Neural cell (in vitro differentiated cells): ENCODE results near the gene SNX22. TPM values are rescaled to one million over a fixed set of nuclear protein-coding genes. Genes with fewer than 3 reads are reported as not detected.

Experiments used
- H2AFZ ChIP-seq: fragments of 200-600, 300-800 bp; sonication (generic), shearing (Covaris generic); 2 replicates; pipeline ENCODE4 v1.6.0; 2014; ENCODE audit warnings: low read depth, mild to moderate bottlenecking, antibody characterized with exemption, low read length, moderate library complexity
- H3F3A ChIP-seq: fragments of 200-600 bp; shearing (Covaris generic); 2 replicates; pipeline ENCODE4 v1.6.1; 2016; ENCODE audit warnings: mild to moderate bottlenecking, moderate library complexity, mixed read lengths, antibody characterized with exemption, low read length; ENCODE audit not compliant: insufficient read depth, poor library complexity, severe bottlenecking
- H3K27ac ChIP-seq: fragments of 200-600, 300-800 bp; sonication (generic), shearing (Covaris generic); 2 replicates; pipeline ENCODE4 v1.5.1; 2014; ENCODE audit warnings: mild to moderate bottlenecking, low read length, moderate library complexity
- H3K27me3 ChIP-seq: fragments of 300-800, 200-600 bp; sonication (generic), shearing (Covaris generic); 2 replicates; pipeline ENCODE4 v1.6.0; 2014; ENCODE audit warnings: mild to moderate bottlenecking, low read depth, low read length, moderate library complexity; ENCODE audit not compliant: insufficient read depth
- H3K36me3 ChIP-seq: fragments of 300-800, 200-600 bp; sonication (generic), shearing (Covaris generic); 2 replicates; pipeline ENCODE4 v1.5.1; 2014; ENCODE audit warnings: mild to moderate bottlenecking, antibody characterized with exemption, low read length, moderate library complexity; ENCODE audit not compliant: insufficient read depth
- H3K4me2 ChIP-seq: fragments of 300-800, 200-600 bp; sonication (generic), shearing (Covaris generic); 2 replicates; pipeline ENCODE4 v1.6.0; 2014; ENCODE audit warnings: mild to moderate bottlenecking, low read length
- H3K4me3 ChIP-seq: fragments of 300-800, 200-600 bp; sonication (generic), shearing (Covaris generic); 2 replicates; pipeline ENCODE4 v1.5.1; 2014; ENCODE audit warnings: mild to moderate bottlenecking, low read length, moderate library complexity
- H3K79me2 ChIP-seq: fragments of 200-600 bp; shearing (Covaris generic); replicated peaks from 2 replicates; pipeline ENCODE4 v1.6.0; 2014; ENCODE audit warnings: mild to moderate bottlenecking, low read length, moderate library complexity; ENCODE audit not compliant: insufficient read depth
- H3K9ac ChIP-seq: fragments of 300-800, 200-600 bp; sonication (generic), shearing (Covaris generic); 2 replicates; pipeline ENCODE4 v1.6.1; 2016; ENCODE audit warnings: mild to moderate bottlenecking, low read length, mixed read lengths
- H3K9me2 ChIP-seq: fragments of 200-600 bp; shearing (Covaris generic); 2 replicates; pipeline ENCODE4 v1.6.1; 2016; ENCODE audit warnings: mild to moderate bottlenecking, low read length, mixed read lengths; ENCODE audit not compliant: insufficient read depth
- H3K9me3 ChIP-seq: fragments of 200-600, 300-800 bp; sonication (generic), shearing (Covaris generic); 2 replicates; pipeline ENCODE4 v1.6.1; 2016; ENCODE audit warnings: mild to moderate bottlenecking, mixed run types, low read length, moderate library complexity, mixed read lengths
- H4K20me1 ChIP-seq: fragments of 200-600 bp; shearing (Covaris generic); 2 replicates; pipeline ENCODE4 v1.6.1; 2016; ENCODE audit warnings: mild to moderate bottlenecking, mixed run types; ENCODE audit not compliant: insufficient read depth
- CTCF ChIP-seq: fragments of 450-650 bp; IDR thresholded peaks from 2 replicates; pipeline ENCODE4 v1.5.1; 2014; ENCODE audit warnings: antibody characterized with exemption, mild to moderate bottlenecking, moderate library complexity; ENCODE audit not compliant: poor library complexity, severe bottlenecking
- EP300 ChIP-seq: fragments of 450-650 bp; conservative IDR thresholded peaks from 2 replicates; pipeline ENCODE4 v1.6.1; 2014; ENCODE audit warnings: antibody characterized with exemption, mild to moderate bottlenecking, moderate library complexity; ENCODE audit not compliant: poor library complexity, severe bottlenecking
- EZH2 ChIP-seq: fragments of 200-600, 300-800 bp; shearing (Covaris generic), sonication (generic); IDR thresholded peaks from 2 replicates; pipeline ENCODE4 v1.6.1; 2014; ENCODE audit warnings: antibody characterized with exemption, low read length, borderline replicate concordance, mild to moderate bottlenecking; ENCODE audit not compliant: insufficient read depth, poor library complexity, severe bottlenecking
- MXI1 ChIP-seq: fragments of 450-650 bp; conservative IDR thresholded peaks from 2 replicates; pipeline ENCODE4 v1.6.1; 2014; ENCODE audit warnings: antibody characterized with exemption, mild to moderate bottlenecking; ENCODE audit not compliant: poor library complexity, severe bottlenecking
- POLR2AphosphoS5 ChIP-seq: IDR thresholded peaks from 2 replicates; pipeline ENCODE4 v1.6.1; 2012
- RAD21 ChIP-seq: fragments of 450-650 bp; conservative IDR thresholded peaks from 2 replicates; pipeline ENCODE4 v1.6.1; 2014; ENCODE audit warnings: antibody characterized with exemption, mild to moderate bottlenecking, moderate library complexity
- REST ChIP-seq: IDR thresholded peaks from 2 replicates; pipeline ENCODE4 v1.6.1; 2012; ENCODE audit warnings: borderline replicate concordance
- SMC3 ChIP-seq: fragments of 450-650 bp; conservative IDR thresholded peaks from 2 replicates; pipeline ENCODE4 v1.6.1; 2014; ENCODE audit warnings: antibody characterized with exemption, mild to moderate bottlenecking, moderate library complexity; ENCODE audit not compliant: poor library complexity
- TAF1 ChIP-seq: IDR thresholded peaks from 2 replicates; pipeline ENCODE4 v1.6.1; 2012; ENCODE audit warnings: low read depth
- polyA plus RNA-seq: library from polyadenylated mRNA; depleted of rRNA; stranded (reverse); fragments of >200 nt; gene quantifications from 2 replicates; pipeline ENCODE4 v1.2.3, GENCODE V29; 2014

The SNX22 gene
- polyA plus RNA-seq, 1 donor from 2014 or later = 0.73 TPM

- no peak overlapping the region for H2AFZ ChIP-seq
- peaks cover 23% of the 10 kb centered on the region for H3K79me2 ChIP-seq
- no peak overlapping the region for H3K27ac ChIP-seq
- no peaks in the 10 kb centered on the region for H4K20me1 ChIP-seq
- no peak overlapping the region for H3K4me2 ChIP-seq
- H3F3A ChIP-seq = no peaks in the 10 kb centered on the region
- no peak overlapping the region for H3K9ac ChIP-seq
- H3K9me3 ChIP-seq = no peaks in the 10 kb centered on the region
- no peaks in the 10 kb centered on the region for H3K36me3 ChIP-seq
- no peaks in the 10 kb centered on the region for H3K9me2 ChIP-seq
- H3K27me3 ChIP-seq = no peaks in the 10 kb centered on the region
- TF ChIP-seq EZH2 = no peak
- no peak for TF ChIP-seq SMC3
- TF ChIP-seq CTCF = no peak
- no peak for TF ChIP-seq RAD21
- no peak for TF ChIP-seq POLR2AphosphoS5
- no peak for TF ChIP-seq REST
- TF ChIP-seq TAF1 = no peak
- TF ChIP-seq EP300 = no peak
- TF ChIP-seq MXI1 = no peak
- H3K4me3 ChIP-seq = no peak overlapping the region
These were observed 39.9 kb upstream of the SNX22 start for GRCh38 chr15:64111679-64112050.

- H3F3A ChIP-seq = no peaks in the 10 kb centered on the region
- no peaks in the 10 kb centered on the region for H3K36me3 ChIP-seq
- H3K79me2 ChIP-seq = peaks cover 20% of the 10 kb centered on the region
- TF ChIP-seq POLR2AphosphoS5 (no peak), RAD21 (no peak)
- H2AFZ ChIP-seq = no peak overlapping the region
- H3K9me2 ChIP-seq = no peaks in the 10 kb centered on the region
- H4K20me1 ChIP-seq = no peaks in the 10 kb centered on the region
- H3K27me3 ChIP-seq = no peaks in the 10 kb centered on the region
- no peak overlapping the region for H3K4me2 ChIP-seq
- no peaks in the 10 kb centered on the region for H3K9me3 ChIP-seq
- H3K9ac ChIP-seq = no peak overlapping the region
- H3K27ac ChIP-seq = no peak overlapping the region
- H3K4me3 ChIP-seq = no peak overlapping the region
These were observed 39.3 kb upstream of the SNX22 start for GRCh38 chr15:64112073-64112772.
